NCI-H1092 (cell line): ENCODE results near the gene KCNK5.

Experiments
- DNase-seq: peaks from one replicate; lab custom pipeline; 2025; lab: John Stamatoyannopoulos, UW

Gene KCNK5

DNA sequence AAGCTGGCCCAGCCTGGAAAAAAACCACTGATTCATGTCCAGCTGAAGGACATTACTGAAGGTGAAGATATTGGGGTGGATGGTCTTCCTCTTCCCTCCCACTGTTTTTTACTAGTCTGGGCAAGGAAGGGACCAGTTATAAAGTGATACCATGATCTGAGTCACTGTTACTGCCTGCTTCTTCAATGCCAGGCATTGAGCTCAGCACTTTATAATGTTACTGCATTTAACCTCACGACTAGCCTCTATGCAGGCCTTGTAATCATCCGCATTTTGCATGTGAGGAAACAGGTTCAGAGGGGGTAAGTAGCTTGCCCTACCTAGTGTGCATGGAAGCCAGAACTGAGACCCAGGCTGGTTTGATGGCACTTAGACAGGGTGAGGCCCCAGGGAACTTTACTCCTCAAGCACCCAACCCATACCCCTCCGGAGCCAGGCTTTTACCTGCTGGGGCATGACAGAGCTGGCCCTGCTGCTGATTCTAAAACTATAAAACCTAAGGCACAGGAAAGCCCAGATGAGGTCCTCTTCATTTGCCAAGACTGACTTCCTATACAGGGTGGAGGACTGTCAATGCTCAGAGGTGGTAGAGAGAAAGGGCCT is 11.0 kb upstream of the KCNK5 start:
- DNase-seq = no peak

DNA sequence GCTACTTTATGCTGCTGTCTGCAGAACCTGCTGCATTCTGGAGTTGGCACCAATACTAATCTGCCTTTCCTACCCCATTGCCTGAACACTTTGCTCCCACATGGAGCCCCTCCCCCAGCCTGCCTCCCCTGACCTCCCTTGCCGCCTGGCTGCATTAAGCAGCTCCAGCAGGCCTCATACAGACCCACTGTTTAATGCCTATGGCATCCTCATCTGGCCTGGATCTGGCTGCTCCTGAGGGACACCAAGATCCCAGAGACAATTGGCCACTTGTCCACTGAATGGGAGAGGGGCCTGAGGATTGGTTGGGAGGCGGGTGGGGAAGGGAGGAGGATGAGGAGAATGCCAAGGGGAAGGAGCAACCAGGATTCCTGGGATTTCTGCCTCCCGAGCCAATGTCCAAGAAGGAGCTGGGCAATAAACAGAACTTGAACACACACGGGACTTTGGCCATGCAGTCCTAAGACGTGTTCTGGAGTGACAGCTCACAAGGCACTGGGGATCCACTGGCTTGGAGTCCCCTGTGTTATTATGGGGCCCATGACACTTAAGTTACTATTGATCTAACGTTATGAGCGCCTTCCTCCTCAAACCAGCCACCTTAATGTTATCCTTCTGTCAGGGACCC is 10.4 kb upstream of the KCNK5 start:
- DNase-seq = no peak

DNA sequence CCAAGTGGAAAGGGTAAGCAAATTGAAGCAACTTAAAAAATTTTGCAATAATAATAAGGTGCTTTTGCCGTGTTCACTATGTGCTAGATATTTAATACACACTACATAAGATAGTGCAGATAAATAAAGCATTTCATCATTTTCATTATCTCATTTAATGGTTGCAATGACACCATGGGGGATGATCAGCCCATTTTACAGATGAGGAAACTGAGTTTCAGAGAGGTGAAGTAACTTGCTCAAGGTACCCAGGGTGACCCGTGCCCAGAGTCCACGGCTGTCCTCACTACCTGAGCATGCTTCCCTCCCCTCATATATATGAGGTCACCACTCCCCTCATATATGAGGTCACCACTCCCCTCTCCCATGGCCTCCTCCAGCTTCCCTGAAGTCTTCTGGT is 7.5 kb upstream of the KCNK5 start:
- no peak for DNase-seq

DNA sequence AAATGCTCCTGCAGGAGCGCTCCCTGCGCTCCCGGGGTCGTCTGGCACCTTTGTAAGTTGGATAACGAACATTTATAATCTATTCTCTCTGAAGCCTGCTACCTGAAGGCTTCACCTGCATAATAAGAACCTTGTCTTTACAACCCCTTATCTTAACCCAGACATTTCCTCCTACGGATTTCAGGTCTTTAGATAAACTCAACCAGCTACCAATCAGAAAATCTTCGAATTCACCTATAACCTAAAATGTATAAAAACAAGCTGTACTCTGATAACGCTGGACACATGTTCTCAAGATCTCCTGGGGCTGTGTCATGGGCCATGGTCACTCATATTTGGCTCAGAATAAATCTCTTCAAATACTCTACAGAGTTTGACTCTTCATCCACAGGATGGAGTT is 4.1 kb upstream of the KCNK5 start:
- no peak for DNase-seq

DNA sequence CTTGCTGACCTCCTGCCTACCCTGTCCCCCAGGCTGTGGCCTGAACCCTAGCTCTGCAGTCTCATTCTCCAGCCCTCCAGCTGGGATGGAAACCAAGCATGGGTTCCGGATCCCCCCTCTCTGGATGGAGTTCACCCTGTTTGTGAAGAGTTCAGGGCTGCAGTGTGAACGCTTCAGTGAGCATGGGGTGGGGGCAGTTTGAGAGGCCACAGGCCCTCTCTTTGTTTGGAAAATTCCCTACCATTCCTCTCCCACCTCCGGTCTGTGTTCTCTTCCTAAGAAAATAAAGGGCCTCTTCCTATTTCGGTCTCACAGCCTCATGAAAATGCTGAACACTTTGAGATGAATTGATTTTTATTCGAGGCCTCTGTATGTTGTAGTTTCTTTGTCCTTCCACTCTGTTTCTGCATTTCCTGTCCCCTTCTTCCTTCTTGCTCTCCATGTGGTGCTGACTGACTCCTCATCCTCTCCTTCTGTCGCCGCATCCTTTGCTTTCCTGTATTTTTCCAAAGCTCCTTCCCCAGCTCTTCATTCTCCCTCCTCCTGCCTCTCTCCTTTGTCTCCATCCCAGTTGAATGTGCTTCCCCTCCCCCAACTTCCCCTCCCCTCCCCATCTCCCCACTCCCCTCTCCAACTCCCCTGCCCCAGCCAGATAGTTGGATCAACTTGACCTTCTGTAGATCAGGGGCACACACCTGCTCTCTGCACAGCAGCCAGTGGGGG is 2.4 kb upstream of the KCNK5 start:
- DNase-seq = no peak

DNA sequence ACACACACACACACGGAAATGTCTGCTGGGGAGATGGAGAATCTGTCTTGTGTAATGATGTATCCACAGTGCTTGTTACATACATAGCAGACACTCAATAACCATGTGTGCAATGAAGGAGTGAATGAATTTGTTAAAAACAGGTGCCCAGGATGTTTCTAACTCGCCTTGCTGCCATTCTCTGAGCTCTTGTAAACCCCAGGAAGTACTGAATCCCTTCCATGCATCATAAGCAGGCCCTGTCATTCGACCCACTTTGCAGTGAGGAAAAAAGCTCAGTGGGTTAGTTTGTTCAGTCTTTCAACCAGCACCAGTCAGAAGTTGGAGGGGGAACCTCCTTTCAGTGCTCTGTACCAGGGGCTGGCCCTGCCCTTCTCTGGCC is 1.4 kb upstream of the KCNK5 start:
- DNase-seq = no peak

DNA sequence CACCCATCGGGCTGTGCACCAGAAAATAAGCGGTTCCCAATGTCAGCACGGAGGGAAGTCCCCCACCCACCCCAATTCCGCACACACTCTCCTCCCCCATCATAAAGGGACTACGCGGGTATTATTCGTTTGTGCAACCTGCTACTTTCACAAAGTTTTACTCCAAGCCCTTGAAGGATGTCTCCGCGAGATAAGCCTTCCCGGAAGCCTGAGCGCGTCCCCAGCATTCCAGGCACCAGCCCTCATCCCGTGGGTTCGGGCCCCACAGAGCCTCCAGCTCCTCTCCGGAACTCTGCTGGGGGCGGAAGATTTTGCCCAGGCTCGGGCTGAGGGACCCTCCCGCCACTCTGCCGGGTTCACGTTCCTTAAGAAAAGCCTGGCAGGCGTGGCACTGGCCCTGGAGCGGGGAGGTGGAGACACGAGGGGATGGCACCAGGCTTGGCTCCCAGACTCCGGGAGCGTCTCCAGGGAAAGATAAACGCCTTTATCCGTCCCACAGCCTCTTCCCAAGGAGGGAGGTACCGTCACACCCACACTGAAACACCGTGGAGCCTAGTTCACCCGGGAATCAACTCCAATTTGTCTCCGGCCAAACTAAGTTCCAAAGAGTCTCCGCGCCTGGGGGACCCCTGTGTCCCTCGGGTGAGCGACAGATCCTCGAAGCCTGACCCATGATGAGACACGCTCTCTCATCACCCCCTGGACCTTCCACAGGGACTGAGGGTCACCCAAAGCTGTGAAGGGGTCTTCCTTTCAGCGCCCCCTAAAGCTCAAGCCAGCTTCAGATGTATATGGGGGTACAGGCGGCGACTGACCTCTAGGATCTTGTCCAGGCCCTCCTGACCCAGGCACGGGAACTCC is 934 bp downstream of the KCNK5 start:
- no peak for DNase-seq

DNA sequence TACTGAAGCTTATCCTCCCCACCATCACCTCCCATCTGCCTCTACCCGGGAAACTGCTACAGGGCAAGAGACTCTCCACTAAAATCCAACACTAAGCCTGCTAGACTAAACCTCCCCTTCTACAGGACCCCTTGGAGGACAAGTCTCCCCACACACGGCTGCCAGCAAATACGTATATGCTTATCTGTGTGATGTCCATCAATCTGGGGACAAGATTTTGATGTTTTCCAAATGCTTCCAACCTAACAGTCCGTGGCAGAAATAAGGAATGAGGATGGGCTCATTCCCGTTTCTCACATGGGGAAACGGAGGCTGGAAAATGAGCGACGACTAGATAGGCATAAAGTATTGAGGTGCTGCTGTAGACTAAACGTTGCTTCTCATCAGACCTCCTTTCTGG is 1.8 kb downstream of the KCNK5 start:
- DNase-seq = no peak

DNA sequence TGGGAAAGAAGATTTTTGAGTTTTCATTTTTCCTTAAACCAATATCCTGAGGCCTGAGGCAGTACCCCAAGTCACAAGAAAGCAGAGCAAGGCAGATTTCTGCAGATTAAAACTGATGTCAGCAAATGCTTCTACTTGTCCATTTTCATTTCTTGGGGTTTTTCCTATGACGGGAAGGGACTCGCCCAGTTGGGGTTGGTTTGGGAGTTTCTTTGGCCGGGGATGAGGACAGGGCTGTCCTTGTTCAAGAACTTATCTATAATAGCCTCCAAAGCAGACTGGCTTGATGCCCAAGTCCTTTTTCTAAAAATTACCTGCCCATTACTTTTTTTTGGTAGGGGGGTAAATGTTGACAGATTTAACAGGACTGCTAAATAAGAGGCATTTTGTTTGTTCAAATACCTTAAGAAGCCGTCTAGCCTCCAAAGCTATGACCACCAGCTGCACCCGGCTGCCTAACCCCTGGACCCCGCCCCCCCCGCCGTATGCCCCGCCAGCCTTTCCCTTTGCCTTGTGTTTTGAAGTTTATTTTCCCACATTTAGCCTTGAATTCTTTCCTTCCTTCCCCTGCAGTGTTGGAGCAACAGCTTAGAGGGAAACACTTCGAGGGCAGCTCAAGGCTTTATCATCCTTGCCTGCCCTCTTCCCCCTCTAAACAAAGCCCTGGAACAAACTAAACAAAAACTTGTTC is 2.5 kb downstream of the KCNK5 start:
- DNase-seq = no peak

DNA sequence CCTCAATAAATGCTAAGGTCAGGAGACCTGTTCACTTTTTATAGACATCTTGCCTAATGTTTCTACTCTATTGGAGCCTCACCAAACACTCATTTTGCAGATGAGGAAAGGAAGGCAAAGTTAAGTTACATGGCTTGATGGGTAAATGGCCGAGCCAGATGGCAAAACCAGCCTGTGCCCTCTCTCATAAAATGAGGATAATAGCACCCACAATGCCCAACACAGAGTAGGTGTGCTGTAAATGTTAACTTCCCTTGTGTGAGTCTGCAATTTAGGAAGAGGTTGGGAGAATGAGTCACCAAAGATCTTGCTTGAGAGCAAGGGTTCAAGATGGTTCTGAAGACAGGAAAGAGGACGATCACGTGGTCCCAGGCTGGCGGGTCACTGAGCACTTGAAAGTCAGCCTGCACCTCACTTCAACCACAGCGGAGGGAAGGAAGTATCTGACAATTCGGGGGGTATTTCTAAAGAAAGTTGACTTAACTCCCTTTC is 3.3 kb downstream of the KCNK5 start:
- no peak for DNase-seq

DNA sequence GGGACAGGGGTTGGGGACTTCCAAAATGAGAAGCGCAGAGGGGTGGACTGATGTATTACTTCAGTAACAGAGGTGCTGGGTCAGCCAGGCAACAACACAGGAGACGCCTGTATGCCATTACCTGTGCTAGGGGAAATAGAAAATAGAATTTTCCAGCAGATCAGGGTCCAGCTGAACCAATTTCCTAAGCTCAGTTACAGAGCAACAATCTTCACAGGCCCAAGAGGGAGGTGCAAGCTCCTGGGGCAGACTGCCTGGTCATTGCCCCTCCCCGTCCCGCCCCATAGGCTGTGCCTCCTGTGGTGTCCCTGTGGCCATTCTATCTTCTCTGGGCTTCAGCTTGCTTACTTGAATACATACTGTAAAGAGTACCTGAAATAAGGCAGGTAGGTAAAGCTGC is 3.7 kb downstream of the KCNK5 start:
- DNase-seq = no peak

DNA sequence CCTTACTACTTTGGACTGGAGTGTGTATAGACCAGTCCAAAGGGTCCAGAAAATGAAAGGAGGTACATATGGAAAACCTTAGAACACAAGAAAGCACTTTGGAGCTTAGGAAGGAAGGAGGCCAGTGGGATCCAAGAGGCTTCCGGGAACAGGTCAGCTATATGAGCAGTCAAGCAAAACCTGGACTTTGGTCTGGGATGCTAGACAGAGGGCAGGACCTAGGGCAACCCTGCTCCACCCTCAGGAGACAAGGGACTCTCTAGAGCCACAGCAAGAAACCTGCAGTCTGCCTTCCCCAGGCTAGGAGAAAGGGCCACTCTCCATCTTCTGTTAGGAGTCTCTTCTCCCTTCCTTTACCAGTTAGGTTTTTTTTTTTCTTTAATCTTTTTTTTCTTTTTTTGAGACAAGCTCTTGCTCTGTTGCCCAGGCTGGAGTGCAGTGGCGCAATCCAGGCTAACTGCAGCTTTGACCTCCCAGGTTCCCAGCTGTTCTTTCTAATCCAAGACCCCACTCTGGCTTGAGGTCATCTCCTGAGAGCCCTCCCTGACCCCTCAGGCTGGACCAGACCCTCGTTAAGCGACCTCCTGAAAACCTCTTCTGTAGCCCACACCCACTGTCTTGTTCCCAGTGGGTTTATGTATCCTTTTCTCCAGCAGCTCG is 4.6 kb downstream of the KCNK5 start:
- no peak for DNase-seq

DNA sequence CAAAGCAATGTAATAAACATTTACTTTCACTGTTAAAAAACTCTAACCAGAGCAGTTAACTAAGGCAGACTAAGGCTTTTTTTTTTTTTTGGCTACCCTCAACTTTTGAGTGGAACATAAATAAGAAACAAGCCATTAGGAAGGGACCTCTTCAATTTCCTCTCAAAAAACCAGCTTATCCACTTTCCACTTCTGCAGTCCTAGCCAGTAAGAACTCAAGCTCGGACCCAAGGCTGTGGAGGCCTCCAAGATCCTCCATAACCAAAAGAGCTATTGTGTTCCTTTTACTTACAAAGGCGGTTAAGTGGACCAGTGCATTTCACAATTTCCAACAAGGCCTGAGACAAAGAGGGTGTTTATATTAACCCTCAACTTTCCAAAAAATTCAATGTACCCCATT is 5.3 kb downstream of the KCNK5 start:
- DNase-seq = no peak

DNA sequence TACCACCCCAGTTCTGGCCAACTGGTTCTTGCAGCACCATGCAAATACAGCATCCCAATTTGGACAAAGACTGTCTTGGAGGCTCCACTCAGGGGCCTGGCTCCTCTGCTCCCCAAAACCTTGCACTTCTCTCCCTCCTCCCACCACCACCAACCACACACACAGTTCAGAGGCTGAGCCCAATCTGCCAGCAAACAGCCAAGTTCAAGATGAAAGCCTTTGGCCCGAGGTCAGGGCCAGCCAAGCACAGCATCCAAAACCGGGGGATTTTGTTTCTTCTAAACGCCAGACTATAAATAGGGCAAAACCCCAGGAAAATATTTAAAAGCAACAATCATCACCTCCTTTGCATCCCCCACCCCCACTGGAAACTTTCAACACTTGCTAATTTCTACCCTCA is 5.7 kb downstream of the KCNK5 start:
- no peak for DNase-seq

DNA sequence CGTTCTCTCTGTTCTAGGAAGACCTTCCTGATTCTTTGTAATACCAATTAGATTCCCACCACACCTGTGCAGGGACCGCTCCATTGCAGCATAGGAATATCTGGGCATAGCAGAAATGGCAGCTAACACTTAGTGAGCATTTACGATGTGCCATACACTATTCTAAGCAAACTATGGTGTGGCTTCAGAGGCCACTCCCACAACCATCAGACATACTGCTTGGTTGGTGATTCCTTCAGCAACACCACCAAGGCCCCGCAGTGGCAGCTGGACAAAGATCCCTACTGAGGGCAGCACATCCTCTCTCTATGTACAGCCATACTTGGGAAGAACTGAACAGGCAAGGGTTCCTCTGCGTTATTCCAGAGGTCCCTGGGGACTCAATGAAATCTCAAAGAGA is 6.2 kb downstream of the KCNK5 start:
- DNase-seq = no peak

DNA sequence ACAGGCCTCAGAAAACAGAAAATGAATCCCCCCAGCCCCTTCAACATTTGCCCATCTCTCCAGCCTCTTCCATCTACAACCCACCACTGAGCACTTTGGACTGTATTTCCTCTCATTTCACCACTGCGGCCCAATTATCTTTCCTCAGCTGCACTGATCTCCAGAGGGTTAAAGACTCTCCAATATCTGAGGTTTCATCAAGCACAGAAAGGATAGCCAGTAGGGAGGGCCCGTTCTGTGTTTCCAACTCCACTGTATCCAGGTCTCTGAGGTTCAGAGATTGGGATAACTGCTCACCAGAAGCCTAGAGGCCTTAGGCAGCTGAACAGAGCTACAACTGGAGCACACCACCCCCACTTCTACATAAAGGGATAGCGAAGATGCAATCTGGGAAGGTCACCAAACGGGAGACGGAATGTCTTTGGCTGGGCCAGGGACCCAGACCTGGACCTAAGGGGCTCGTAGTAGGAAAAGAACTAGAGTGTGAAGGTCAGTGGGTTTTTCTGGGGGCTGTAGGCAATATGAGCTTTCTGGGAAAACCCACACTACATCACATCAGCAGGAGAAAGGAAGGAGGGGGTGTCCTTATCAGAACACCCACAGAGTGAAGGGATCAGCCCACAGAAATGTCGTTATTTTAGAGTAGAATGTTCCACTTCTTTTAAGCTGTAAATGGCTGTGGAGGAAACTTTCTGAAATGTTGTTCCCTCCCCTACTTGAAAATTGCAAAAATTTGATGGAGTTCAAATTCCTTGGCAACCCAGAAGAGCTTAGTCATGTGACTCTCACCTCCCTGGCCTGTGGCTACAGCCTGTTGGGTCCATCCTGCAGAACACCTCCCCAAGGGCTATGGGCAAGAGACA is 7.3 kb downstream of the KCNK5 start:
- no peak for DNase-seq

DNA sequence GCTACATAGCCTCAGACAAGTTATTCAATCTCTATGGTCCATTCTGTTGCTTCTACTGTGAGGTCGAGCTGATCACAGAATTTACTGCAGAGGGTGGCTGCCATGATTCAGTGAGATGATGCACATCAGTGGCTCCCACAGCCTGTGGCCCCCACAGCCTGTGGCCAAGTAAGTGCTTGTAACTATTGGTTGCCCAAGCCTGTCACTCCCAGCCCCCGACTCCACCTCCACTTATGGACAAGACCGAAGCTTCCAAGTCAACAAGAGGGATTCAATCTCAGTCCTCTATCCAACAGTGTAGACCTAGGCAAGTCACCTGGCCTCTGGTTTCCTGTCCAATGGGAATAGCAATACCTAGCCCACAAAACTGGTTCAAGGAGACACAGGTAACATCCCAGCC is 8.2 kb downstream of the KCNK5 start:
- DNase-seq = no peak

DNA sequence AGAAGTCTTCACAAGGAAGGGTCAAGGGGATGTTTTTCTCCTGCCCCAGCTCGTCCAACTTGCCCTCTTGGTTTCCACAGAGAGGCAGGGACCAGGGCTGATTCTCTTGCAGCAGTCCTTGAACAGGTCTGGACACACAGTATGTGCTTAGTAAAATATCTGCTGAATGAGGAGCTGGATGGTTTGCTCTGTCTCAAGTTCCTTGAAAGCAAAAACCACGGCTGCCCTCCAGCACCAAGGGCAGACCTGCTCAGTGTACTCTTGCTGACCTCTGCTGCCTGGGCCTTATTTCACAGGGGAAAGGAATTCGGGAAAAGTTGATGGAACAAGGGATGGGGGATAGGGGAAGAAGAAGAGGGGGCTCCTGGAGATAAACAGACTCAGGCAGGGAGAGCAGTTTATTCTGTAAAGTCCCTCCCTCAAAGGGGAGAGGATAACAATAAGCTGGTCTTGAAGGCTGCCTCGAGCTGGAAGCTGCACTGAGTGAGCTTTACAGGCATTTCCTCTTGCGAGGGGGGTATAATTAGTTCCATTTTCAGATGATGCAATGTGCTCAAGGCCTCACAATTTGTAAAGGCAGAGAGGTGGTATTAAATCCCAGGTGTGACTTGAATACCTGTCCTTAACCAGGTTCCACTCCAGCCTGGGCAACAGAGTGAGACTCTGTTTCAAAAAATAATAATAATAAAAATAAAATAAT is 10.3 kb downstream of the KCNK5 start:
- no peak for DNase-seq

DNA sequence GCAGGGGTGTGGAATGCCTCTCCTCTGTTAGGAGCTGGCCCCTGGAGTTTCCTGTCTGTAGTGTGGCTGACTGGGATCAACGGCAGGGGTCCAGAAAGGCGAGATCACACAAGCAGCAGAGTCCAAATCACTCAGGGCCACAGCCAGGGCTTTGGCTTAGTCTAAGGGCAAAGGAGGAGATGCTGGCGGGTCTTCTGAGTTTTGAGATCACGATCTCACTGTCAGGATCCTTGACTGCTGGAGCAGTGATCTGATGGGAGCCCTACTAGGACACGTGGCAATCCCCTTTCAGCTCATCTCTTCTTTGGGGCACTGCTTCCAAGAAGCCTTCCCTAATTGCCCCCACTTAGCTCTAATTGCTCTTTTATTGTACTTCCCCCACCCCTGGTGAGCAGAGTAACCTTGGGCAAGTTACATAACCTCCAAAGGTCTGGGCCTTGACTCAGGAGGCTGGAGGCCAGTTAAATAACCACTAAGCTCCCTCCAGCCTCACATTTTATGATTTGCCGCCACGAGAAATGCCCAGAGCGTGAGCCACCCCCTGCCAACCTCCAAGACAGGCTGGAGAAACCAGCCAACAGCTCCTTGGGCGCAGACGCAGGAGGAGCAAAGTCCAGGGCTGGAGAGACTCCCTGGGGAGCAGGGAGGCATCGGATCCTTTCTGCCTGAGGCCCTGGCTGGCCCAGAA is 12.0 kb downstream of the KCNK5 start:
- no peak for DNase-seq
